ENCODE results near the gene LPAR1. TPM values are rescaled to one million over a fixed set of nuclear protein-coding genes. Genes with fewer than 3 reads are reported as not detected.

Gene LPAR1
- total and polyA plus RNA-seq, 2 of the 8 experiments (the other 6 are each of a cell fraction or from before 2014, with no cell fraction given) = 3.4 to 5.1 TPM

- no peak for TF ChIP-seq CHD7 (IDR thresholded peaks at IDR 0.05; ENCODE audit: insufficient replicate concordance, low read length)
- no peak for TF ChIP-seq HDAC6 (IDR thresholded peaks at IDR 0.05; ENCODE audit: low read depth, low read length)
- no peak for TF ChIP-seq ATF3 (IDR thresholded peaks at IDR 0.05; ENCODE audit: insufficient read depth, low read depth, low read length)
- no peak for TF ChIP-seq FOSL1 (IDR thresholded peaks at IDR 0.05; ENCODE audit: insufficient read depth, low read depth, low read length)
- TF ChIP-seq SRF (IDR thresholded peaks at IDR 0.05; ENCODE audit: low read depth, low read length) = no peak
- no peak for TF ChIP-seq NANOG (IDR thresholded peaks at IDR 0.05; ENCODE audit: insufficient read depth, low read depth, low read length, poor library complexity, severe bottlenecking)
- no peak for TF ChIP-seq JUN (IDR thresholded peaks at IDR 0.05; ENCODE audit: low read depth, low read length)
- no peak for TF ChIP-seq MAFK (IDR thresholded peaks at IDR 0.05; ENCODE audit: low read depth, low read length)
- no peak for TF ChIP-seq ASH2L (IDR thresholded peaks at IDR 0.05; ENCODE audit: low read length)
These were observed 30.1 kb upstream of the LPAR1 start (continued) for GRCh38 chr9:111068383-111068730.
